Right lobe of liver (tissue), 6 donors: ENCODE data around the gene EIPR1. TPM values are rescaled to one million over a fixed set of nuclear protein-coding genes. Genes with fewer than 3 reads are reported as not detected.

Source experiments
- ATAC-seq, 4 donors: fragments of 200-7000 bp; cut with Tn5 transposase; one replicate each; pipeline ENCODE4 v1.9.1; 2020; ENCODE audit warnings: mild to moderate bottlenecking in 4 of 4, moderate library complexity in 4 of 4
- DNase-seq, 3 donors: peaks; one replicate each; pipeline ENCODE4 v3.0.0-alpha.2; 2020
- H3K27ac ChIP-seq, 3 donors: fragments of 200-600 bp; one replicate each; pipeline ENCODE4 v1.8.0; 2022
- H3K27me3 ChIP-seq, 2 donors: fragments of 200-600 bp; one replicate each; pipeline ENCODE4 v1.8.0; 2022
- H3K36me3 ChIP-seq, 4 donors: fragments of 200-600 bp; sonication (generic) in 1 of 4; one replicate each; pipeline versions ENCODE4 v1.5.1 to v1.8.0; 2017 to 2022; ENCODE audit warnings: control low read depth in 1 of 4
- H3K4me1 ChIP-seq, 4 donors: fragments of 200-600 bp; sonication (generic) in 1 of 4; one replicate each; pipeline versions ENCODE4 v1.5.1 to v1.8.0; 2017 to 2022; ENCODE audit warnings: control low read depth in 1 of 4
- H3K4me3 ChIP-seq, 3 donors: fragments of 200-600 bp; one replicate each; pipeline ENCODE4 v1.8.0; 2022
- H3K9me3 ChIP-seq, 4 donors: fragments of 200-600 bp; sonication (generic) in 1 of 4; one replicate each; pipeline versions ENCODE4 v1.5.1 to v1.8.0; 2017 to 2022; ENCODE audit warnings: control low read depth in 1 of 4
- POLR2A ChIP-seq: fragments of 450-650 bp; IDR thresholded peaks from one replicate; pipeline ENCODE4 v1.6.1; 2017; ENCODE audit warnings: antibody characterized with exemption, mild to moderate bottlenecking
- WGBS: methylation state at CpG from one replicate; pipeline ENCODE4 v1.1.6; 2018; ENCODE audit warnings: low coverage, low lambda C conversion rate; ENCODE audit not compliant: insufficient coverage; ENCODE audit errors: missing lambda C conversion rate; 5-methylcytosine and 5-hydroxymethylcytosine counted together
- intact Hi-C, 2 donors: fragments of 100-400 bp; cut with DNase I; formaldehyde crosslinking; loops; one replicate each; pipeline versions ENCODE4 v1.11.2 to v1.14.1; 2022
- total RNA-seq, 6 experiments: library from RNA; depleted of rRNA in 2 of 6; stranded (reverse); fragments of >200 nt in 2 of 6; fragmentation: NEBNext Ultra II Directional in 3 of 6; extraction: Animal tissue kit (Norgen Biotek cat#: 25700) in 3 of 6; gene quantifications; one replicate each; pipeline versions ENCODE4 v1.1.0 to v1.2.4, GENCODE V29; 2016 to 2023
- TF ChIP-seq, protein P1 (sequence below), 4 donors: fragments of 200-600 bp in 3 of 4; fragments of 450-650 bp in 1 of 4; IDR thresholded peaks; one replicate each; pipeline versions ENCODE4 v1.5.1 to v1.8.0; 2016 to 2022; ENCODE audit warnings: antibody characterized with exemption in 4 of 4, mild to moderate bottlenecking in 2 of 4
- donor health status: DM: no; HTN: yes; CAD: no.
- donor health status: DM: no; HTN: no; CAD: no.
- donor health status: DM: no; HTN: no; CAD: no.
- donor health status: DM: no; HTN: yes; CAD: no.
- donor health status: DM: no; HTN: yes; CAD: no.

EIPR1 gene
- total RNA-seq, 6 experiments from 2014 or later: 6.8 to 40.6 (median 11.6) TPM

DNA sequence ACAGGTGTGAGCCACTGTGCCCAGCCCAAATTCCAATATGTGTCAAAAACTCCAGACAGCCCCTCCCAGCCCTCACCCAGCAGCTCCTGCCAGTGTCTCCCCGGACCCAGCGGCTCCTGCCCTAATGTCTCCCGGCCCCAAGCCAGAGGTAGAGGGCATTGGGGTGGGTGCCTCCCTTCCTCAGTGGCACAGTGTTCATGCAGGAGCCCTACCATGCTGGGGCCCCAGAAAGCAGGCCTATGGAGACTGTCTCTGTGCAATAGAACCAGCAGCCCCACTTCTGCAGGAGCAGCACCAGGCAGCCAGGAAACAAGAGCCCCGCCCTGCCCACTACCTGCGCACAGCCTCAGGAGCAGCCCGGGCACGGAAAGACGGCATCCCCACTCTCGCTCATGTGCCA lies 70.4 kb downstream of the EIPR1 start:
- H3K4me3 ChIP-seq: no peak overlapping the region
- DNase-seq: peak in 1 of 3 donors; percentile 30
- intact Hi-C loops: no loop called here
- ATAC-seq: no peak
- peaks cover 0 to 15% (median 5%) of the 10 kb centered on the region in 4 donors for H3K4me1 ChIP-seq
- no peak for TF ChIP-seq POLR2A
- TF ChIP-seq, protein P1, sequence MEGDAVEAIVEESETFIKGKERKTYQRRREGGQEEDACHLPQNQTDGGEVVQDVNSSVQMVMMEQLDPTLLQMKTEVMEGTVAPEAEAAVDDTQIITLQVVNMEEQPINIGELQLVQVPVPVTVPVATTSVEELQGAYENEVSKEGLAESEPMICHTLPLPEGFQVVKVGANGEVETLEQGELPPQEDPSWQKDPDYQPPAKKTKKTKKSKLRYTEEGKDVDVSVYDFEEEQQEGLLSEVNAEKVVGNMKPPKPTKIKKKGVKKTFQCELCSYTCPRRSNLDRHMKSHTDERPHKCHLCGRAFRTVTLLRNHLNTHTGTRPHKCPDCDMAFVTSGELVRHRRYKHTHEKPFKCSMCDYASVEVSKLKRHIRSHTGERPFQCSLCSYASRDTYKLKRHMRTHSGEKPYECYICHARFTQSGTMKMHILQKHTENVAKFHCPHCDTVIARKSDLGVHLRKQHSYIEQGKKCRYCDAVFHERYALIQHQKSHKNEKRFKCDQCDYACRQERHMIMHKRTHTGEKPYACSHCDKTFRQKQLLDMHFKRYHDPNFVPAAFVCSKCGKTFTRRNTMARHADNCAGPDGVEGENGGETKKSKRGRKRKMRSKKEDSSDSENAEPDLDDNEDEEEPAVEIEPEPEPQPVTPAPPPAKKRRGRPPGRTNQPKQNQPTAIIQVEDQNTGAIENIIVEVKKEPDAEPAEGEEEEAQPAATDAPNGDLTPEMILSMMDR (IDR thresholded peaks at IDR 0.05): no peak
- no peak overlapping the region for H3K27ac ChIP-seq
- H3K27me3 ChIP-seq: no peaks in the 10 kb centered on the region
- WGBS: 96% methylated on average over 4 of the region's 9 CpGs
- H3K36me3 ChIP-seq: no peaks in the 10 kb centered on the region
- H3K9me3 ChIP-seq: no peaks in the 10 kb centered on the region

DNA sequence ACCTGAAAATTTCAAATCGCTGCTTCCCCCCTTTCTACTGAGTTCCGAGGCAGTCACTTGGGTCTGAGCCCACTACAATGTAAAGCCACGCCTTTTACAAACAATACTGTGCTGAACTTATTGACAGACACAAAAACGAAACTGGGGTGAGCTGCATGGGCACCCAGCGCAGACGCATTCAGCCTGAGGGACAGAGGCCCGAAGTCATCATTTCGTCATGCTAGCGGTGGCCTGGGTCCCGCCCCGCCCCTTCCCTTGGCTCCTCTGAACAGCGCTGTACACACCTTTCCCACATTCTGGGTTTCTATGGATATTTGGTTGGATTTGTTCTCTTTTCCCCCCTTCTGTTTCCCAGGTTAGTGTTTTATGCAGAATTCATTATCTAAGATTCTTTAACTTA lies 71.7 kb downstream of the EIPR1 start:
- 86% methylated on average over 10 of the region's 12 CpGs for WGBS
- TF ChIP-seq, protein P1 (IDR thresholded peaks at IDR 0.05): no peak
- TF ChIP-seq POLR2A: no peak
- DNase-seq: peak in 1 of 3 donors; percentile 72
- intact Hi-C loops: no loop called here
- H3K4me1 ChIP-seq: peaks cover 0 to 17% (median 5%) of the 10 kb centered on the region in 4 donors
- H3K4me3 ChIP-seq: no peak overlapping the region
- no peaks in the 10 kb centered on the region for H3K36me3 ChIP-seq
- no peak overlapping the region for H3K27ac ChIP-seq
- ATAC-seq: peak in 2 of 4 donors; percentile 49 to 50
- H3K27me3 ChIP-seq: no peaks in the 10 kb centered on the region
- H3K9me3 ChIP-seq: no peaks in the 10 kb centered on the region

DNA sequence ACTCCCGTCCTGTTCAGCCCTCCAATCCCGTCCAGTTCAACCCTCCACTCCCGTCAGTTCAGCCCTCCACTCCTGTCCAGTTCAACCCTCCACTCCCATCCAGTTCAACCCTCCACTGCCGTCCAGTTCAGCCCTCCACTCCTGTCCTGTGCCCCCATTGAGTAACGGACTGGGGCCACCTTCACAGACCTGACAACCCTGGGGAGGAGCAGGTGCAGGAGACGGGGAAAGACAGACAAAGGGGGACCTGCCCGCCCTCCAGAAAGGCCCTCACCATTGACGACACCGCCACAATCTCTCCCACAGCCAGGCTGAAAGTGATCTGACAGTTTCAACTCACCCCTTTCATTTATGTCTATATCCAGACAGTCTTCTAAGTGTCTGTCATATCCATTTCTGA lies 72.2 kb downstream of the EIPR1 start:
- WGBS: 89% methylated on average over 9 of the region's 9 CpGs
- no peak overlapping the region for H3K27ac ChIP-seq
- intact Hi-C loops: no loop called here
- ATAC-seq (no peak), DNase-seq (peak in 1 of 3 donors; percentile 23)
- H3K4me3 ChIP-seq: no peak overlapping the region
- no peaks in the 10 kb centered on the region for H3K36me3 ChIP-seq
- no peaks in the 10 kb centered on the region for H3K9me3 ChIP-seq
- TF ChIP-seq, protein P1 (IDR thresholded peaks at IDR 0.05): no peak
- no peak for TF ChIP-seq POLR2A
- H3K27me3 ChIP-seq: no peaks in the 10 kb centered on the region
- H3K4me1 ChIP-seq: peaks cover 0 to 17% (median 5%) of the 10 kb centered on the region in 4 donors

DNA sequence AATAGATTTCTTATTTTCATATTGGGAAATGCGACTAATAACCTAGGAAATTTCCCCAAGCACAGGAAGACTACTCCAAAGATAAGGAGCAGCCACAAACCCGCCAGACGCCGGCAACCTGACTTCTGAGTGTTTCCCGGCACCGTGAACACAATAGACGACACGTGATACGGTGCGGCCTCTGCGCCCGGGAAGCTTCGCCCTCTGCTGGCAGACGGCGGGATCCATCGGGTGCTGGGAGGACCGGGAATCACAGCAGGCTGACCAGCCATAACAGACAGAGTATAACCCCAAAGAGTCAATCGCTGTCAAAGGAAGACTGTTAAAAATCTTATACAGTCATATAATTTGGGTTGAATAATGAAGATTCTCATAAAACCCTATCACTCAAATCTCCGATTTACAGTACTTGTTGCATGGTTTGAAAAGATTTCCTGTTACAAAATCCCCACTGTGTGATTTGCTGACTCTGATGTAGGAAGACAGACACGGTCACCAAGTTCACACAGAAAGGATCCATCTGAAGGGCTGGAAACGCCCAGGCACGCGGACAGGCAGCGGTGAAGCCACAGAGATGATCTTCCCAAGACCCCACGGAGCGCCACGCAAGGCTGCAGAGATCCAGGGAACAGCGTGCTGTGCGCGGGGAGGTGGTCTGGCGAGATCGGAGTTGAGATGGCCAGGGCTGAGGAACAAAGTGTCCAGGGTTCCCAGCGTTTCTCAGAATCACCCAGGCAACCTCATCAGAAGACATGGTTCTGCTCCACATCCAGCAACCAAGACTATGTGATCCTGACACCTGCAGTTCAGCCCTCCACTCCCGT lies 73.8 kb downstream of the EIPR1 start:
- H3K36me3 ChIP-seq: no peaks in the 10 kb centered on the region
- no peaks in the 10 kb centered on the region for H3K9me3 ChIP-seq
- intact Hi-C loops: no loop called here
- WGBS: 18% methylated on average over 11 of the region's 34 CpGs
- DNase-seq (peak; percentile 90 to 91 (median 91)), ATAC-seq (peak; percentile 94 to 98 (median 95))
- H3K4me1 ChIP-seq: peaks cover 0 to 17% (median 5%) of the 10 kb centered on the region in 4 donors
- H3K27ac ChIP-seq: peak overlapping the region; percentile 52 to 78 (median 70)
- no peaks in the 10 kb centered on the region for H3K27me3 ChIP-seq
- H3K4me3 ChIP-seq: peak overlapping the region; percentile 14 to 50 (median 42)
- TF ChIP-seq, protein P1 (IDR thresholded peaks at IDR 0.05): peak; percentile 95 to 98 (median 98)
- no peak for TF ChIP-seq POLR2A
